Mesodermal cell (in vitro differentiated cells): ENCODE data around the gene TMEM225B.
"Not testable (repeated sequence)": the region's sequence is repeated elsewhere in the genome, so short reads cannot be mapped to it uniquely, and the experiment has no call there.

ENCODE experiments used
- H3K27ac ChIP-seq: 2 replicates; pipeline ENCODE4 v1.7.0; 2013; ENCODE audit warnings: mild to moderate bottlenecking, low read depth, low read length, moderate library complexity; ENCODE audit not compliant: severe bottlenecking
- H3K36me3 ChIP-seq: 2 replicates; pipeline ENCODE4 v1.7.1; 2013; ENCODE audit warnings: mild to moderate bottlenecking, low read length, moderate library complexity; ENCODE audit not compliant: control insufficient read depth, insufficient read depth
- H3K4me1 ChIP-seq: one replicate; pipeline ENCODE4 v1.7.1; 2013; ENCODE audit warnings: mild to moderate bottlenecking, low read length; ENCODE audit not compliant: insufficient read depth, control insufficient read depth, poor library complexity, severe bottlenecking
- H3K4me3 ChIP-seq: 2 replicates; pipeline ENCODE4 v1.7.0; 2013; ENCODE audit warnings: low read length, control low read depth, mild to moderate bottlenecking; ENCODE audit not compliant: insufficient read depth, poor library complexity, severe bottlenecking; ENCODE audit errors: extremely low read depth
- H3K9me3 ChIP-seq: 2 replicates; pipeline ENCODE4 v1.7.1; 2013; ENCODE audit warnings: mild to moderate bottlenecking, low read length, moderate library complexity; ENCODE audit not compliant: control insufficient read depth
- WGBS, 2 experiments: methylation state at CpG; one replicate each; pipeline ENCODE4 v1.1.5; 2013; ENCODE audit warnings: missing lambda C conversion rate in 2 of 2; ENCODE audit not compliant: insufficient coverage in 2 of 2; 5-methylcytosine and 5-hydroxymethylcytosine counted together

The TMEM225B gene

DNA sequence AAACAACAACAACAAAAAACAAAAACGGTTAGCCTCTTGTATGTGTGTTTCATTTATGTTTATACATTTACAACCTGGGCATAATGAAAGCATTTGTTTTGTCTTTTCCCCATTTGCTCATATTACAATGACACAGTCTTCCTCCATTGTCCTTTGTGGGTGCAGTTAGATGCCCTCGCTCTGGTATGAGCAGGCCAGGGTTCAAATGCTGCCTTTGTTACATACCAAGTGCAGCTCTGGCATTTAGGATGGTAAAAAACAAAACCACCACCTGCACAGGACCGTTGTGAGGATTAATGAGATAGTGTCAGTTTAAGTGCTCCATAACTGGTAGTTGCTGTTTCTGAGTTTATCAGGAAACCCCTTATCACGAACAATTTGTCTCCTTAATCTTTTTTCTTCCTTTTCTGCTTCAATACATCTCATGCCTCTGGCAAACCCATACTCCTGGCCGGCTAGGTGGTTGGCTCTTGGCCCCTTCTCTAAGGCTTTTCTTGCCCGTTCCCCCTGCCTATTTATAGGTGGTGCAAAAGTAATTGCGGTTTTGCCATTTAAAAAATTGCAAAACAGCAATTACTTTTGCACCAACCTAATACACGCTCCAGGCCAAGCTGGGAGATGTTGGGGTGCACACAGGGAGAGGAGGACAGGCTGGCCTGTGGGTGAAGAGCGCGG is 18.6 kb upstream of the TMEM225B start:
- H3K4me3 ChIP-seq: no peak overlapping the region
- peaks cover 5% of the 10 kb centered on the region for H3K36me3 ChIP-seq
- no peaks in the 10 kb centered on the region for H3K9me3 ChIP-seq
- H3K4me1 ChIP-seq: no peaks in the 10 kb centered on the region
- WGBS, 2 experiments: 87 to 93% methylated on average over 3 of the region's 10 CpGs
- no peak overlapping the region for H3K27ac ChIP-seq

DNA sequence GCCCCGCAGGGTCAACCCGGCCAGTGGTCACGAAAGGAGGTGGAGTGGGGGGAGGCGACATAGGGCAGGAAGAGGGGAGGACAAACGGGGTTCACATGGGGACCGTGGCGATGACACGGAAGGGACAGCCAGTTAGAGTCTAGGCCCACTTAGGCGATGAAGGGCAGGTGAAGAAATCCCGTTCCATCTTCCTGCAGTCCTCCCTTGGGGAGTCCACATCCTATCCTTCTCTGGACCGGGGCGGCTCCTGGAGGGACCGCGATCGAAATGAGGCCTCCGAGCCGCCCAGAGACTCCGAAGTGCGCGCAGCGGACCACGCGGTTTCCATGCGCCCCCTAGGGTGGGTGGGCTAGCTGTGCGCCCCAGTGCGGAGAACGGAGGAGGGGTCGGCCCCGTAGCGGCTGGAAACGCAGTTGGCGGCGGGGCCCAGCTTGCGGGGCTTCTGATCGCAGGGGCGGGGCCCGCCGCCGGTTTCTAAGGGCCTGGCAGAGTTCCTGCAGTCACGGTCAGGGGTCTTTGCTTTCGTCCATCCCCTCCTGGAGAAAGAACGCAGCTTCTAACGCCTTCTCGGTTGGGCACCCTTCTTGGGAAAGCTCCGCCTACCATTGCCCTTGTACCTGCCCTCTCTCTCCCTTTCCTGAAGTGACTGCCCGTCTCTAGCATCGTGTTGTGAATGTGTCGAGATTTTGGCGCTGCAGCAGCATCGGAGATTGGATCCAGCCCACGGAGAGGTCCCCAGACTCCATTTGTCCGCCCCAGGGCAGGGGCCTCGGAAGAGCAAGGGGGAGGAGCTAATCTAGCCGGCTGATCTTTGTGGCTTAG is 17.9 kb upstream of the TMEM225B start:
- H3K4me1 ChIP-seq: no peaks in the 10 kb centered on the region
- peak overlapping the region; percentile 47 for H3K4me3 ChIP-seq
- 9 to 15% methylated on average over 43 to 54 of the region's 54 CpGs for WGBS, 2 experiments
- H3K36me3 ChIP-seq: no peaks in the 10 kb centered on the region
- H3K27ac ChIP-seq: peak overlapping the region; percentile 48
- H3K9me3 ChIP-seq: no peaks in the 10 kb centered on the region

DNA sequence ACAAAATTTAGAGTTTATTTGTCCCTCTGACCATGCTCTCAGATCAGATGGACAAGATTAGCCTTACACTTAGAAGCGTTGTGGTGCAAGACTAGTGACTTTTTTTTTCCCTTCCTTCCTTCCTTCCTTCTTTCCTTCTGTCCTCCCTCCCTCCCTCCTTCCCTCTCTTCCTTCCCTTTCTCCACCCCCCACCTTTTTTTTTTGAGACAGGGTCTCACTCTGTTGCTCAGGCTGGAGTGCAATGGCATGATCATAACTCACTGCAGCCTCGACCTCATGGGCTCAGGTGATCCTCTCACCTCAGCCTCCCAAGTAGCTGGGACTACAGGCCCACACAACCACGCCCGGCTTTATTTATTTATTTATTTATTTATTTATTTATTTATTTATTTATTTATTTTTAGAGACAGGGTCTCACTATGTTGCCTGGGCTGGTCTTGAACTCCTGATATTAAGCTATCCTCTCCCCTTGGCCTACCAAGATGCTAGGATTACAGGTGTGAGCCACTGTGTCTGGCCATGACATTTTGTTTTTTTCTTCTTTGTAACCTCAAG is 17.2 kb upstream of the TMEM225B start:
- H3K4me3 ChIP-seq: peak overlapping the region; percentile 47
- H3K36me3 ChIP-seq, H3K27ac ChIP-seq, H3K9me3 ChIP-seq, H3K4me1 ChIP-seq: not testable (repeated sequence)
- WGBS, 2 experiments: 29 to 46% methylated on average over 2 of the region's 4 CpGs

DNA sequence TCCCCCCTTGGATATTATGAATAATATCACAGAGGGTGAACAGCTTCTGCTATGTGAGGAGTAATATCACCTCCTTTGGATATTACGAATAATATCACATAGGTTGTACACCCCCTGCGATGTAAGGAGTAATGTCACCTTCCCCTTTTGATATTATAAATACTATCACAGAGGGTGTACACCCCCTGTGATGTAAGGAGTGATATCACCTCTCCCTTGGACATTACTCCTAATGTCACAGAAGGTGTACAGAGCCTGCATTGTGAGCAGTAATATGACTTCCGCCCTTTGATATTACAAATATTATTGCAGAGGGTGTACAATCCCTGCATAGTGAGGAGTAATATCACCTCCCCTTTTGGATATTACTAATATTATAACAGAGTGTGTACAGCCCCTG is 9.2 kb upstream of the TMEM225B start:
- no peak overlapping the region for H3K27ac ChIP-seq
- H3K9me3 ChIP-seq: no peaks in the 10 kb centered on the region
- H3K4me1 ChIP-seq: no peaks in the 10 kb centered on the region
- H3K4me3 ChIP-seq: no peak overlapping the region
- no CpG with 5 or more reads among the region's 3 CpGs for WGBS, 2 experiments
- H3K36me3 ChIP-seq: no peaks in the 10 kb centered on the region

DNA sequence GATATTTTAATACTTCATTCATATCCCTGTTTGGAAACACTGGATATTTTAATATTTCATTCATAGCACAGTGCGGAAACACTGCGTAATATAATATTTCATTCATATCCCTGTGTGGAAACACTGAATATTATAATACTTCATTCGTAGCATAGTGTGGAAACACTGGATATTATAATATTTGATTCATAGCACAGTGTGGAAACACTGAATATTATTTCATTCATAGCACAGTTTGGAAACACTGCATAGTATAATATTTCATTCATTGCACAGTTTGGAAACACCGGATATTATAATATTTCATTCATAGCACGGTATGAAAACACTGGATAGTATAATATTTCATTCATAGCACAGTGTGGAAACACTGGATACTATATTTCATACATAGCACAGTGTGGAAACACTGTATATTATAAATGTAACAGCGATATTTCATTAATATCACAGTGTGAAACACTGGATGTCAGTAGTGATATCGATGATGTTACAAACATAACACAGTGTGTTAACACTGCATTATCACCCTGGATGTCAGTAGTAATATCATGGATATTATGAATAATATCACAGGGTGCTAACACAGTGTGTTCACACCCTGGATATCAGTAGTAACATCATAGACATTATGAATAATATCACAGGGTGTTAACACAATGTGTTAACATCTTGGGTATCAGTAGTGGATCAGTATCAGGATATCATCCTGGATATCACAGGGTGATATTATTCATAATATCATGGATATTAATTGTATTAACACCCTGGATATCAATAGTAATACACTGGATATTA is 2.9 kb upstream of the TMEM225B start:
- H3K9me3 ChIP-seq: no peaks in the 10 kb centered on the region
- no peak overlapping the region for H3K4me3 ChIP-seq
- no peaks in the 10 kb centered on the region for H3K4me1 ChIP-seq
- WGBS, 2 experiments: no CpG with 5 or more reads among the region's 7 CpGs
- no peak overlapping the region for H3K27ac ChIP-seq
- H3K36me3 ChIP-seq: no peaks in the 10 kb centered on the region

DNA sequence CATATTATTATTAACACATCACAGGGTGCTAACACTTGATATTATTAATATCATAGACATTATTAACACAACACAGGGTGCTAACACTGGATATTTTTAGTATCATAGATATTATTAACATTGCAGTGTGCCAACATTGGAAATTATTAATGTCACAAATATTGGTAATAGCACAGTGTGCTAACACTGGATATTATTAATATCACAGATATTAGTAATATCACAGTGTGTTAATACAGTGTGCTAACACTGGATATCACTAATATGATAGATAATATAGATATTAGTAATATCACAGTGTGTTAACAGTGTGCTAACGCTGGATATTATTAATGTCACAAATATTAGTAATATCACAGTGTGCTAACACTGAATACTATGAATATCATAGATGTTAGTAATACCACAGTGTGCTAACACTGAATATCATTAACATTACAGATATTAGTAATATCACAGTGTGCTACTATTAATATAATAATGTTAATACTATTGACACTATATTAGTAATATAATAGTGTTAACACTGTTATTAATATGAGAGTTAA is 1.6 kb upstream of the TMEM225B start:
- Histone ChIP-seq H3K36me3 (no peaks in the 10 kb centered on the region), H3K4me1 (no peaks in the 10 kb centered on the region), H3K9me3 (no peaks in the 10 kb centered on the region), H3K27ac (no peak overlapping the region), H3K4me3 (no peak overlapping the region)
- WGBS, 2 experiments: no CpG with 5 or more reads among the region's 1 CpG

DNA sequence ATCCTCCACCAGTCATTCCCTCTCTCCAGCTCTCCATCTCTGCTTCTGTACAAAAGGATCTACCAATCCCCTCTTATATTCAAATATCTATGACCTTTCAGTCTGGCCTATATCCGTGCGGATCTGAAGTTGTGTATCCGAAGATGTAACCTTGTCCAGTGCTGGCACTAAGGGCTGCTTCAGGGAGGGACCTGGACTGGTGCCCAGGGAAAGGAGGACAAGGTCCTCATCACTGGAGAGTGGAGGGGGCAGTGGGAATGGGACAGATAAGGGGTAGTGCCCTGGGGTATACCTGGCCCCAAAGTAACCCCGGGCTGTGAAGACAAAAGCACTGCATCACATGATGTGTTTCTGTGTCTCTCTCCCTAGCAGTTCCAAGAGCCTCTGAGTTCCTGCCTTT is 1.8 kb downstream of the TMEM225B start:
- H3K4me1 ChIP-seq: no peaks in the 10 kb centered on the region
- H3K4me3 ChIP-seq: no peak overlapping the region
- H3K36me3 ChIP-seq: no peaks in the 10 kb centered on the region
- no peak overlapping the region for H3K27ac ChIP-seq
- WGBS, 2 experiments: 80 to 95% methylated on average over 1 to 4 of the region's 4 CpGs
- H3K9me3 ChIP-seq: no peaks in the 10 kb centered on the region

DNA sequence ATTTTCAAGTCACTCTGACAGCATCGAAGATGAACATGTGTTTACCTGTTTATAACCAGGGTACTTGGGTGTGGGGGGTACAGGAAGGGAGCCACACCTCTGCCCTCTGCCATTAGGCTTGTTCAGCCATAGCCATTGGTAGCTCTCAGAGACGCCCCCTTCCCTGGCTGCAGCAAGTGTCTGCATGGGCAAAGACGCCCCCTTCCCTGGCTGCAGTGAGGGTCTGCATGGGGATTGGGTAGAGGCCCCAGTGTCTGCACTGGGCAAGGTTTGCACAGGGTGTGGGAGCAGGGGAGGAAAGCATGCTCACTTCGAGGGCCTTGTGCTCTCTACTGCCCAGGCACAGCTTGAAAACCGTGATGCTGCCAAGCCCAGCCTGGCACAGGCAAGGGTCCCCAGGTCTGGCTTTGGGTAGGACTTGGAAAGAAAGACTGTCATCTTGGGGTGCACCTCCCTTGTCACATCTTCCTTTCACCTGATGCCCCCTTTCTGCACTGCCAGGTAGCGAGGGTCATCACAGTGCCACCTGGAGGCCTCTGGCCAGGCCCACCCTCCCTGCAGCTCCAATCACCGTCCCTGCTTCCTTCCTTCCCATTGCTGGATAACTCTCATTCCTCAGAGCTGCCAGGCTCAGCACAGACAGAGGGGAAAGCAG is 3.7 kb downstream of the TMEM225B start:
- no peaks in the 10 kb centered on the region for H3K9me3 ChIP-seq

DNA sequence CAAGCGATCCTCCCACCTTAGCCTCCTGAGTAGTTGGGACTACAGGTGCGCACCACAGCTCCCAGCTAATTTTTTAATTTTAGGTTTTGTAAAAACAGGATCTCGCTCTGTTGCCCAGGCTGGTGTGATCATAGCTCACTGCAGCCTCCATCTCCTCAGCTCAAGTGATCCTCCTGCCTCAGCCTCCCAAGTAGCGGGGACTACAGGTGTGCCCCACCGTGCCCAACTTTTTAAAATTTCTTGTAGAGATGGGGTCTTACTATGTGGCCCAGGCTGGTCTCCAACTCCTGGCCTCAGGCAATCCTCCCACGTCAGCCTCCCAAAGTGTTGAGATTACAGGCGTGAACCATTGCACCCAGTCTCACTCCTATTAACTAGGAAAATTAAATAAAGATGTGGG is 7.5 kb downstream of the TMEM225B start:
- 97 to 100% methylated on average over 4 to 5 of the region's 7 CpGs for WGBS, 2 experiments
- no peak overlapping the region for H3K4me3 ChIP-seq
- H3K9me3 ChIP-seq: no peaks in the 10 kb centered on the region
- H3K27ac ChIP-seq: no peak overlapping the region
- H3K4me1 ChIP-seq: no peaks in the 10 kb centered on the region
- no peaks in the 10 kb centered on the region for H3K36me3 ChIP-seq

More for the DNA sequence above, 3.7 kb downstream of the TMEM225B start:
- Histone ChIP-seq H3K4me1 (no peaks in the 10 kb centered on the region), H3K4me3 (no peak overlapping the region), H3K36me3 (no peaks in the 10 kb centered on the region), H3K27ac (no peak overlapping the region)
- 69 to 80% methylated on average over 4 to 5 of the region's 7 CpGs for WGBS, 2 experiments

DNA sequence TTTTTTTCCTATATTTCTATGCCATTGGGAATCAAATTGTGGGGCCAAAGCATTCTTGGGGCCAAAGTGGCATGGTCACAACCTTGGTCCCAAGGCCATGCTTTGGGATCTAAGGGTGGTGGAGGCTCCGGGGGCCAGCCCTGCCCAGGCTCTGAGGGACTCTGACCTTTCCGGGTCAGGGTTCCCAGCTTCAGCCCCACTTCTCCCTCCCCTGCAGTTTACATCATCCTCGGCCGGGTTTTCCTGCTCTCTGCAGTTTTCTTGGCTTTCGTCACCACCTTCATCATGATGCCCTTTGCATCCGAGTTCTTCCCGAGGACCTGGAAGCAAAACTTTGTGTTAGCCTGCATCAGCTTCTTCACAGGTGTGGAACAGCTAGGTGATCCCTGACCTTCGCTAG is 8.5 kb downstream of the TMEM225B start:
- Histone ChIP-seq H3K27ac (no peak overlapping the region), H3K4me3 (no peak overlapping the region)

More for the DNA sequence above, 8.5 kb downstream of the TMEM225B start:
- Histone ChIP-seq H3K9me3 (no peaks in the 10 kb centered on the region), H3K36me3 (no peaks in the 10 kb centered on the region), H3K4me1 (no peaks in the 10 kb centered on the region)
- 86 to 89% methylated on average over 8 of the region's 8 CpGs for WGBS, 2 experiments
